ENCODE data around the gene FPR2. TPM values are rescaled to one million over a fixed set of nuclear protein-coding genes. Genes with fewer than 3 reads are reported as not detected.

Gene FPR2
- total and polyA plus RNA-seq, 2 of the 13 experiments (the other 11 are each of a cell fraction or from before 2014, with no cell fraction given): not detected

- intact Hi-C loops (cut with micrococcal nuclease; ENCODE audit: unreplicated experiment) (no loop called here), in situ Hi-C loops (cut with HindIII; ENCODE audit: extremely low pct_ligation_motif_present, low pct_unique_long_range_greater_than_20kb) (no loop called here)
- Histone ChIP-seq H3K79me2 (ENCODE audit: insufficient read depth, low read length) (no peaks in the 10 kb centered on the region), H3K27ac (ENCODE audit: extremely low read length, insufficient read depth, low read length) (no peak overlapping the region), H3K27me3 (ENCODE audit: control insufficient read depth in 1 of 2, insufficient read depth in 2 of 2, low read length in 2 of 2) (no peaks in the 10 kb centered on the region), H2AFZ (ENCODE audit: low read length) (no peak overlapping the region), H3K4me3 (replicated peaks in 1 of 3; ENCODE audit: insufficient read depth in 1 of 3, low read depth in 2 of 3, low read length in 3 of 3) (no peak overlapping the region), H3K36me3 (replicated peaks in 1 of 2; ENCODE audit: control insufficient read depth in 1 of 2, insufficient read depth in 2 of 2, low read length in 2 of 2) (no peaks in the 10 kb centered on the region), H4K20me1 (ENCODE audit: insufficient read depth, low read length) (no peaks in the 10 kb centered on the region), H3K4me1 (ENCODE audit: insufficient read depth, low read length) (no peaks in the 10 kb centered on the region), H3K9me3 (ENCODE audit: low read length) (peaks cover 7% of the 10 kb centered on the region; the same call in 1 of the 2 replicates), H3K9ac (ENCODE audit: insufficient read depth, low read depth, low read length) (no peak overlapping the region), H3K4me2 (ENCODE audit: low read depth, low read length) (no peak overlapping the region)
- WGBS (ENCODE audit: low lambda C conversion rate): 5% methylated on average over 2 of the region's 2 CpGs
- ATAC-seq: no peak
- DNase-seq (ENCODE audit: low spot score): no peak
- no TSS peak for BruUV-seq (replicated peaks)
- POLR2A ChIA-PET: no interaction called here
- CTCF ChIA-PET (ENCODE audit: low intra/inter-chr PET ratio, low total read pairs): no interaction called here
- FAIRE-seq: no peak
- TF ChIP-seq KDM1A (CRISPR knock-in tag; IDR thresholded peaks at IDR 0.05) (no peak), ARNT (IDR thresholded peaks at IDR 0.05) (no peak), ZNF44 (CRISPR knock-in tag; IDR thresholded peaks at IDR 0.05) (no peak), ZNF543 (CRISPR knock-in tag; IDR thresholded peaks at IDR 0.05) (no peak), ZNF766 (CRISPR knock-in tag; IDR thresholded peaks at IDR 0.05; ENCODE audit: borderline replicate concordance) (no peak), YEATS4 (CRISPR knock-in tag; IDR thresholded peaks at IDR 0.05; ENCODE audit: borderline replicate concordance) (no peak), ZKSCAN8 (CRISPR knock-in tag; IDR thresholded peaks at IDR 0.05; ENCODE audit: borderline replicate concordance) (no peak), TP53 (CRISPR knock-in tag; conservative IDR thresholded peaks at IDR 0.05) (no peak), RARG (CRISPR knock-in tag; IDR thresholded peaks at IDR 0.05; ENCODE audit: low read depth) (no peak), GFI1 (CRISPR knock-in tag; IDR thresholded peaks at IDR 0.05; ENCODE audit: borderline replicate concordance) (no peak), NFAT5 (CRISPR knock-in tag; IDR thresholded peaks at IDR 0.05) (no peak), RARA (CRISPR knock-in tag; IDR thresholded peaks at IDR 0.05) (no peak)
- TF ChIP-seq, protein P1, sequence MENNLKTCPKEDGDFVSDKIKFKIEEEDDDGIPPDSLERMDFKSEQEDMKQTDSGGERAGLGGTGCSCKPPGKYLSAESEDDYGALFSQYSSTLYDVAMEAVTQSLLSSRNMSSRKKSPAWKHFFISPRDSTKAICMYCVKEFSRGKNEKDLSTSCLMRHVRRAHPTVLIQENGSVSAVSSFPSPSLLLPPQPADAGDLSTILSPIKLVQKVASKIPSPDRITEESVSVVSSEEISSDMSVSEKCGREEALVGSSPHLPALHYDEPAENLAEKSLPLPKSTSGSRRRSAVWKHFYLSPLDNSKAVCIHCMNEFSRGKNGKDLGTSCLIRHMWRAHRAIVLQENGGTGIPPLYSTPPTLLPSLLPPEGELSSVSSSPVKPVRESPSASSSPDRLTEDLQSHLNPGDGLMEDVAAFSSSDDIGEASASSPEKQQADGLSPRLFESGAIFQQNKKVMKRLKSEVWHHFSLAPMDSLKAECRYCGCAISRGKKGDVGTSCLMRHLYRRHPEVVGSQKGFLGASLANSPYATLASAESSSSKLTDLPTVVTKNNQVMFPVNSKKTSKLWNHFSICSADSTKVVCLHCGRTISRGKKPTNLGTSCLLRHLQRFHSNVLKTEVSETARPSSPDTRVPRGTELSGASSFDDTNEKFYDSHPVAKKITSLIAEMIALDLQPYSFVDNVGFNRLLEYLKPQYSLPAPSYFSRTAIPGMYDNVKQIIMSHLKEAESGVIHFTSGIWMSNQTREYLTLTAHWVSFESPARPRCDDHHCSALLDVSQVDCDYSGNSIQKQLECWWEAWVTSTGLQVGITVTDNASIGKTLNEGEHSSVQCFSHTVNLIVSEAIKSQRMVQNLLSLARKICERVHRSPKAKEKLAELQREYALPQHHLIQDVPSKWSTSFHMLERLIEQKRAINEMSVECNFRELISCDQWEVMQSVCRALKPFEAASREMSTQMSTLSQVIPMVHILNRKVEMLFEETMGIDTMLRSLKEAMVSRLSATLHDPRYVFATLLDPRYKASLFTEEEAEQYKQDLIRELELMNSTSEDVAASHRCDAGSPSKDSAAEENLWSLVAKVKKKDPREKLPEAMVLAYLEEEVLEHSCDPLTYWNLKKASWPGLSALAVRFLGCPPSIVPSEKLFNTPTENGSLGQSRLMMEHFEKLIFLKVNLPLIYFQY (CRISPR knock-in tag; IDR thresholded peaks at IDR 0.05; ENCODE audit: borderline replicate concordance): no peak
- TF ChIP-seq, protein P2, sequence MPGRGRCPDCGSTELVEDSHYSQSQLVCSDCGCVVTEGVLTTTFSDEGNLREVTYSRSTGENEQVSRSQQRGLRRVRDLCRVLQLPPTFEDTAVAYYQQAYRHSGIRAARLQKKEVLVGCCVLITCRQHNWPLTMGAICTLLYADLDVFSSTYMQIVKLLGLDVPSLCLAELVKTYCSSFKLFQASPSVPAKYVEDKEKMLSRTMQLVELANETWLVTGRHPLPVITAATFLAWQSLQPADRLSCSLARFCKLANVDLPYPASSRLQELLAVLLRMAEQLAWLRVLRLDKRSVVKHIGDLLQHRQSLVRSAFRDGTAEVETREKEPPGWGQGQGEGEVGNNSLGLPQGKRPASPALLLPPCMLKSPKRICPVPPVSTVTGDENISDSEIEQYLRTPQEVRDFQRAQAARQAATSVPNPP (CRISPR knock-in tag; IDR thresholded peaks at IDR 0.05): no peak
- TF ChIP-seq, protein P3, sequence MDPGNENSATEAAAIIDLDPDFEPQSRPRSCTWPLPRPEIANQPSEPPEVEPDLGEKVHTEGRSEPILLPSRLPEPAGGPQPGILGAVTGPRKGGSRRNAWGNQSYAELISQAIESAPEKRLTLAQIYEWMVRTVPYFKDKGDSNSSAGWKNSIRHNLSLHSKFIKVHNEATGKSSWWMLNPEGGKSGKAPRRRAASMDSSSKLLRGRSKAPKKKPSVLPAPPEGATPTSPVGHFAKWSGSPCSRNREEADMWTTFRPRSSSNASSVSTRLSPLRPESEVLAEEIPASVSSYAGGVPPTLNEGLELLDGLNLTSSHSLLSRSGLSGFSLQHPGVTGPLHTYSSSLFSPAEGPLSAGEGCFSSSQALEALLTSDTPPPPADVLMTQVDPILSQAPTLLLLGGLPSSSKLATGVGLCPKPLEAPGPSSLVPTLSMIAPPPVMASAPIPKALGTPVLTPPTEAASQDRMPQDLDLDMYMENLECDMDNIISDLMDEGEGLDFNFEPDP (CRISPR knock-in tag; conservative IDR thresholded peaks at IDR 0.05): no peak
Observed at GRCh38 chr19:51792932-51793331, 32.0 kb downstream of the FPR2 start.

All from HepG2 (cell line).